Liver (tissue), 3 donors: Measurements from ENCODE around the gene SH3RF3.

ENCODE experiments used
- EGR1 ChIP-seq, 2 donors: IDR thresholded peaks; 2 replicates each; pipeline ENCODE4 v1.6.1; 2016 to 2018; ENCODE audit warnings: antibody characterized with exemption in 2 of 2, low read depth in 2 of 2
- FOXA1 ChIP-seq: IDR thresholded peaks from 2 replicates; pipeline ENCODE4 v1.6.1; 2016; ENCODE audit warnings: antibody characterized with exemption
- FOXA2 ChIP-seq: IDR thresholded peaks from 2 replicates; pipeline ENCODE4 v1.6.1; 2016; ENCODE audit warnings: antibody characterized with exemption
- GABPA ChIP-seq, 2 donors: IDR thresholded peaks in 1 of 2; conservative IDR thresholded peaks in 1 of 2; 2 replicates each; pipeline ENCODE4 v1.6.1; 2016; ENCODE audit warnings: antibody characterized with exemption in 2 of 2, mild to moderate bottlenecking in 1 of 2, moderate library complexity in 1 of 2
- HNF4A ChIP-seq, 2 donors: conservative IDR thresholded peaks; 2 replicates each; pipeline ENCODE4 v1.6.1; 2016; ENCODE audit warnings: antibody characterized with exemption in 2 of 2, mild to moderate bottlenecking in 2 of 2
- RXRA ChIP-seq, 2 donors: IDR thresholded peaks; 2 replicates each; pipeline ENCODE4 v1.6.1; 2017 to 2018; ENCODE audit warnings: antibody characterized with exemption in 2 of 2, mild to moderate bottlenecking in 1 of 2
- SP1 ChIP-seq: IDR thresholded peaks from 2 replicates; pipeline ENCODE4 v1.6.1; 2018; ENCODE audit warnings: antibody characterized with exemption, mild to moderate bottlenecking
- TAF1 ChIP-seq: conservative IDR thresholded peaks from 2 replicates; pipeline ENCODE4 v1.6.1; 2016; ENCODE audit warnings: antibody characterized with exemption, mild to moderate bottlenecking
- TF ChIP-seq, protein P1 (sequence below): fragments of 150-350 bp; IDR thresholded peaks from 2 replicates; pipeline ENCODE4 v1.5.1; 2017; ENCODE audit warnings: improper control_type of control experiment, low read depth, low read length; ENCODE audit not compliant: missing input control
- TF ChIP-seq, protein P2 (sequence below): IDR thresholded peaks from 2 replicates; pipeline ENCODE4 v1.6.1; 2016; ENCODE audit warnings: antibody characterized with exemption, mild to moderate bottlenecking
- TF ChIP-seq, protein P3 (sequence below): IDR thresholded peaks from 2 replicates; pipeline ENCODE4 v1.6.1; 2016; ENCODE audit warnings: antibody characterized with exemption
- TF ChIP-seq, protein P4 (sequence below): IDR thresholded peaks from 2 replicates; pipeline ENCODE4 v1.6.1; 2016; ENCODE audit warnings: antibody characterized with exemption
- TF ChIP-seq, protein P5 (sequence below): IDR thresholded peaks from 2 replicates; pipeline ENCODE4 v1.6.1; 2016; ENCODE audit warnings: antibody characterized with exemption
- donor health status: healthy.
- donor health status: healthy.

DNA sequence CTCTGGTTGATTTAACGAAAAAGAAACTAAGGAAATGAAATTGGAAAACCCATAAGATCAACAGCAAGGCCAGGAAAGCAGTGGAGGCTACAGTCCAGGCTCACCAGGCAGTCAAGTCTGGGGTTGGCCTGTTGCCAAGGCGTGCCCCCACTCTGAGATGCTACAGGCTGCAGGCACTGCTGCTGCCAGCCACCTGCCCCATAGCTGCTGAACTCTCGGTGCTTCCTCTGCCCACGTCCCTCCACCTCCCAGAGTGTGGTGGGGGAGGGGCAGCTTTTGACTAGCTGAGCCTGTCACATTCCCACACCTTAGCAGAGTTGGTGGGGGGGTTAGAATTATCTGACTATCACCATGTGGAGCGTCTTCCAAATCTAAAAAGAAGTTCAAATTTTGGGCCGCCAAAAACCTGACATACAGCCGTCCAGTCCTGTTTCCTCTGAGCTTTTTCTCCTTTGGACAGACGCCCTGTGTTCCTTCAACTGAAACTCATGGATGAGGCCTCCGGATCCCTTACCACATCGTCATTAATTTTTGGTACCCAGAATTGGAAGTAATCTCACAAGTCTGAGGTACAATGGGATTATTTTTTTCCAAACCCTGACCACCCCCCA is 3.9 kb upstream of the SH3RF3 start:
- TF ChIP-seq, protein P1, sequence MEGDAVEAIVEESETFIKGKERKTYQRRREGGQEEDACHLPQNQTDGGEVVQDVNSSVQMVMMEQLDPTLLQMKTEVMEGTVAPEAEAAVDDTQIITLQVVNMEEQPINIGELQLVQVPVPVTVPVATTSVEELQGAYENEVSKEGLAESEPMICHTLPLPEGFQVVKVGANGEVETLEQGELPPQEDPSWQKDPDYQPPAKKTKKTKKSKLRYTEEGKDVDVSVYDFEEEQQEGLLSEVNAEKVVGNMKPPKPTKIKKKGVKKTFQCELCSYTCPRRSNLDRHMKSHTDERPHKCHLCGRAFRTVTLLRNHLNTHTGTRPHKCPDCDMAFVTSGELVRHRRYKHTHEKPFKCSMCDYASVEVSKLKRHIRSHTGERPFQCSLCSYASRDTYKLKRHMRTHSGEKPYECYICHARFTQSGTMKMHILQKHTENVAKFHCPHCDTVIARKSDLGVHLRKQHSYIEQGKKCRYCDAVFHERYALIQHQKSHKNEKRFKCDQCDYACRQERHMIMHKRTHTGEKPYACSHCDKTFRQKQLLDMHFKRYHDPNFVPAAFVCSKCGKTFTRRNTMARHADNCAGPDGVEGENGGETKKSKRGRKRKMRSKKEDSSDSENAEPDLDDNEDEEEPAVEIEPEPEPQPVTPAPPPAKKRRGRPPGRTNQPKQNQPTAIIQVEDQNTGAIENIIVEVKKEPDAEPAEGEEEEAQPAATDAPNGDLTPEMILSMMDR, result no peak
- TF ChIP-seq, protein P2, sequence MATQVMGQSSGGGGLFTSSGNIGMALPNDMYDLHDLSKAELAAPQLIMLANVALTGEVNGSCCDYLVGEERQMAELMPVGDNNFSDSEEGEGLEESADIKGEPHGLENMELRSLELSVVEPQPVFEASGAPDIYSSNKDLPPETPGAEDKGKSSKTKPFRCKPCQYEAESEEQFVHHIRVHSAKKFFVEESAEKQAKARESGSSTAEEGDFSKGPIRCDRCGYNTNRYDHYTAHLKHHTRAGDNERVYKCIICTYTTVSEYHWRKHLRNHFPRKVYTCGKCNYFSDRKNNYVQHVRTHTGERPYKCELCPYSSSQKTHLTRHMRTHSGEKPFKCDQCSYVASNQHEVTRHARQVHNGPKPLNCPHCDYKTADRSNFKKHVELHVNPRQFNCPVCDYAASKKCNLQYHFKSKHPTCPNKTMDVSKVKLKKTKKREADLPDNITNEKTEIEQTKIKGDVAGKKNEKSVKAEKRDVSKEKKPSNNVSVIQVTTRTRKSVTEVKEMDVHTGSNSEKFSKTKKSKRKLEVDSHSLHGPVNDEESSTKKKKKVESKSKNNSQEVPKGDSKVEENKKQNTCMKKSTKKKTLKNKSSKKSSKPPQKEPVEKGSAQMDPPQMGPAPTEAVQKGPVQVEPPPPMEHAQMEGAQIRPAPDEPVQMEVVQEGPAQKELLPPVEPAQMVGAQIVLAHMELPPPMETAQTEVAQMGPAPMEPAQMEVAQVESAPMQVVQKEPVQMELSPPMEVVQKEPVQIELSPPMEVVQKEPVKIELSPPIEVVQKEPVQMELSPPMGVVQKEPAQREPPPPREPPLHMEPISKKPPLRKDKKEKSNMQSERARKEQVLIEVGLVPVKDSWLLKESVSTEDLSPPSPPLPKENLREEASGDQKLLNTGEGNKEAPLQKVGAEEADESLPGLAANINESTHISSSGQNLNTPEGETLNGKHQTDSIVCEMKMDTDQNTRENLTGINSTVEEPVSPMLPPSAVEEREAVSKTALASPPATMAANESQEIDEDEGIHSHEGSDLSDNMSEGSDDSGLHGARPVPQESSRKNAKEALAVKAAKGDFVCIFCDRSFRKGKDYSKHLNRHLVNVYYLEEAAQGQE, result no peak
- TF ChIP-seq TAF1 (no peak), GABPA (IDR thresholded peaks at IDR 0.05 in 1 of 2, conservative IDR thresholded peaks at IDR 0.05 in 1 of 2) (no peak), RXRA (IDR thresholded peaks at IDR 0.05) (no peak), SP1 (no peak), HNF4A (conservative IDR thresholded peaks at IDR 0.05) (no peak), EGR1 (IDR thresholded peaks at IDR 0.05; ENCODE audit: low read depth in 2 of 2) (no peak), FOXA1 (no peak), FOXA2 (no peak)
- TF ChIP-seq, protein P3, sequence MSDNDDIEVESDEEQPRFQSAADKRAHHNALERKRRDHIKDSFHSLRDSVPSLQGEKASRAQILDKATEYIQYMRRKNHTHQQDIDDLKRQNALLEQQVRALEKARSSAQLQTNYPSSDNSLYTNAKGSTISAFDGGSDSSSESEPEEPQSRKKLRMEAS, result no peak
- TF ChIP-seq, protein P4, sequence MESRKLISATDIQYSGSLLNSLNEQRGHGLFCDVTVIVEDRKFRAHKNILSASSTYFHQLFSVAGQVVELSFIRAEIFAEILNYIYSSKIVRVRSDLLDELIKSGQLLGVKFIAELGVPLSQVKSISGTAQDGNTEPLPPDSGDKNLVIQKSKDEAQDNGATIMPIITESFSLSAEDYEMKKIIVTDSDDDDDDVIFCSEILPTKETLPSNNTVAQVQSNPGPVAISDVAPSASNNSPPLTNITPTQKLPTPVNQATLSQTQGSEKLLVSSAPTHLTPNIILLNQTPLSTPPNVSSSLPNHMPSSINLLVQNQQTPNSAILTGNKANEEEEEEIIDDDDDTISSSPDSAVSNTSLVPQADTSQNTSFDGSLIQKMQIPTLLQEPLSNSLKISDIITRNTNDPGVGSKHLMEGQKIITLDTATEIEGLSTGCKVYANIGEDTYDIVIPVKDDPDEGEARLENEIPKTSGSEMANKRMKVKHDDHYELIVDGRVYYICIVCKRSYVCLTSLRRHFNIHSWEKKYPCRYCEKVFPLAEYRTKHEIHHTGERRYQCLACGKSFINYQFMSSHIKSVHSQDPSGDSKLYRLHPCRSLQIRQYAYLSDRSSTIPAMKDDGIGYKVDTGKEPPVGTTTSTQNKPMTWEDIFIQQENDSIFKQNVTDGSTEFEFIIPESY, result no peak
- TF ChIP-seq, protein P5, sequence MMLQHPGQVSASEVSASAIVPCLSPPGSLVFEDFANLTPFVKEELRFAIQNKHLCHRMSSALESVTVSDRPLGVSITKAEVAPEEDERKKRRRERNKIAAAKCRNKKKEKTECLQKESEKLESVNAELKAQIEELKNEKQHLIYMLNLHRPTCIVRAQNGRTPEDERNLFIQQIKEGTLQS, result no peak
